HepG2 (cell line): Measurements from ENCODE around the gene ADAMTS17. TPM values are rescaled to one million over a fixed set of nuclear protein-coding genes. Genes with fewer than 3 reads are reported as not detected.

Experiments used
- AGO2 ChIP-seq: fragments of 200-400 bp; formaldehyde crosslinking; optimal IDR thresholded peaks from 2 replicates; pipeline ENCODE3; 2017; ENCODE audit warnings: mild to moderate bottlenecking, low read depth, low read length, moderate library complexity
- ARNTL ChIP-seq: sonication (generic); formaldehyde crosslinking; IDR thresholded peaks from 2 replicates; pipeline ENCODE4 v1.4.0; 2020; ENCODE audit warnings: mild to moderate bottlenecking, missing genetic modification reagents
- ATF1 ChIP-seq: IDR thresholded peaks from 2 replicates; pipeline ENCODE4 v1.6.1; 2016; ENCODE audit warnings: mild to moderate bottlenecking, control low read depth
- CEBPB ChIP-seq: IDR thresholded peaks from 2 replicates; pipeline ENCODE4 v1.6.1; 2011; ENCODE audit warnings: low read depth, low read length, improper control_type of control experiment, borderline replicate concordance
- FOSL2 ChIP-seq: sonication (generic); formaldehyde crosslinking; IDR thresholded peaks from 2 replicates; pipeline ENCODE4 v1.4.0; 2020; ENCODE audit warnings: missing genetic modification reagents
- HNF4A ChIP-seq: sonication (generic); formaldehyde crosslinking; IDR thresholded peaks from 2 replicates; pipeline ENCODE4 v1.4.0; 2020; ENCODE audit warnings: missing genetic modification reagents
- JUND ChIP-seq: sonication (generic); formaldehyde crosslinking; IDR thresholded peaks from 2 replicates; pipeline ENCODE4 v1.8.0; 2022; ENCODE audit warnings: mild to moderate bottlenecking, missing genetic modification reagents
- MLXIP ChIP-seq: sonication (generic); formaldehyde crosslinking; IDR thresholded peaks from 2 replicates; pipeline ENCODE4 v1.9.0; 2021; ENCODE audit warnings: missing genetic modification reagents, borderline replicate concordance
- REXO4 ChIP-seq: sonication (generic); formaldehyde crosslinking; IDR thresholded peaks from 2 replicates; pipeline ENCODE4 v1.8.0; 2022; ENCODE audit warnings: missing genetic modification reagents, mild to moderate bottlenecking, borderline replicate concordance
- RFX3 ChIP-seq: IDR thresholded peaks from 2 replicates; pipeline ENCODE4 v1.6.1; 2016; ENCODE audit warnings: missing biosample characterization, missing genetic modification reagents
- SIX1 ChIP-seq: sonication (generic); formaldehyde crosslinking; IDR thresholded peaks from 2 replicates; pipeline ENCODE4 v1.4.0; 2020; ENCODE audit warnings: missing genetic modification reagents, borderline replicate concordance
- TFAP4 ChIP-seq: sonication (generic); IDR thresholded peaks from 2 replicates; pipeline ENCODE4 v1.6.1; 2016; ENCODE audit warnings: low read depth, borderline replicate concordance
- ZNF205 ChIP-seq: IDR thresholded peaks from 2 replicates; pipeline ENCODE4 v1.6.1; 2018; ENCODE audit warnings: missing biosample characterization, missing genetic modification reagents
- ZNF768 ChIP-seq: sonication (generic); formaldehyde crosslinking; IDR thresholded peaks from 2 replicates; pipeline ENCODE4 v1.4.0; 2020; ENCODE audit warnings: missing genetic modification reagents
- ZNF839 ChIP-seq: sonication (generic); formaldehyde crosslinking; IDR thresholded peaks from 2 replicates; pipeline ENCODE4 v1.4.0; 2020; ENCODE audit warnings: missing genetic modification reagents, mild to moderate bottlenecking, borderline replicate concordance
- ZSCAN29 ChIP-seq: sonication (generic); formaldehyde crosslinking; conservative IDR thresholded peaks from 2 replicates; pipeline ENCODE4 v1.4.0; 2020; ENCODE audit warnings: mild to moderate bottlenecking, missing genetic modification reagents
- polyA plus RNA-seq, 8 experiments: library from polyadenylated mRNA; depleted of rRNA in 3 of 8; stranded (reverse) in 7 of 8; unstranded in 1 of 8; fragments of >200 nt; fragmentation: Illumina TruSeq in 4 of 8; extraction: Trizol in 4 of 8; gene quantifications; 2 replicates each; pipeline versions ENCODE4 v1.2.1 to v1.2.3, GENCODE V29; 2011 to 2016; ENCODE audit warnings: low read depth in 4 of 8, missing spikeins in 1 of 8, mixed read lengths in 1 of 8; ENCODE audit not compliant: insufficient read depth in 1 of 8
- total RNA-seq, 5 experiments: library from RNA; depleted of rRNA; stranded (reverse); fragments of >200 nt; fragmentation: Illumina TruSeq; extraction: Trizol; gene quantifications; 2 replicates each; pipeline ENCODE4 v1.2.3, GENCODE V29; 2016; ENCODE audit warnings: low read depth in 1 of 5
- TF ChIP-seq, protein P1 (sequence below): sonication (generic); formaldehyde crosslinking; IDR thresholded peaks from 2 replicates; pipeline ENCODE4 v1.5.1; 2020; ENCODE audit warnings: mild to moderate bottlenecking, moderate library complexity, missing genetic modification reagents
- TF ChIP-seq, protein P2 (sequence below): sonication (generic); formaldehyde crosslinking; IDR thresholded peaks from 2 replicates; pipeline ENCODE4 v1.4.0; 2020; ENCODE audit warnings: missing genetic modification reagents
- TF ChIP-seq, protein P3 (sequence below): sonication (generic); formaldehyde crosslinking; IDR thresholded peaks from 2 replicates; pipeline ENCODE4 v1.8.1; 2023; ENCODE audit warnings: mild to moderate bottlenecking, moderate library complexity, missing genetic modification reagents

Gene ADAMTS17
- total and polyA plus RNA-seq, 2 of the 13 experiments (the other 11 are each of a cell fraction or from before 2014, with no cell fraction given), result 0.02 to 0.04 TPM

DNA sequence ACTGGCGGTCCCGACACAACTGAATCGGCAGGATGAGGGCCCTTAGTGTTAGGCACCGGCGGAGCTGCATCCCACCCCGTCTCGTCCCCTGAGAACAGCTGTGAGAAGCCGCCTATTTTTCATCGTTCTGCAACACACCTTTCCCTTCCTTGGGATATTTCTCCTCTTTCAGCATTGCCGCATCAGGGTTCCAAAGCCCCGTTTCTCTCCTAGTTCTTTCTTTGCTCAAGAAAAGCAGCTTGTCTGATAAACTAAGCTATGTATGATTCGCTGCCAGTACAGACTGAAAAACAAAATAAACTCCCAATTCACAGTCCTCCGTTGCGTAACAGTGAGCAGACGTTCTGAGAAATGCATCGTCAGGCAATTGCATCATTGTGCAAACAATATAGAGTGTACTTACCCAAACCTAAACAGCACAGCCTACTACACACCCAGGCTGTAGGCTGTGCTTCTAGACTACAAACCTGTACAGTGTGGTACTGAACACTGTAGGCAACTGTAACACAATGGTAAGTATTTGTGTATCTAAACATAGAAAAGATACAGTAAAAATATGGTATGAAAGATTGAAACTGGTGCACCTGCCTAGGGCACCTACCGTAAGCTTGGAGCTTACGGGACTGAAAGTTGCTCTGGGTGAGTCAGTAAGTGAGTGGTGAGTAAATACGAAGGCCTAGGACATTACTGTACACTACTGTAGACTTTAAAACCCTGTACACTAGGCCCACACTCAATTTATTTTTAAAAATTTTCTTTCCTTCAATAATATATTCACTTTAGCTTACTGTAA, 8.9 kb upstream of the ADAMTS17 start (continued):
- TF ChIP-seq MLXIP (CRISPR knock-in tag) (no peak), ZSCAN29 (CRISPR knock-in tag) (0 out of 2 replicates have a peak, but pooled peaks have one; percentile 17), SIX1 (no peak), RFX3 (CRISPR knock-in tag) (no peak), HNF4A (peak; percentile 28; the same call in 1 of the 2 replicates), REXO4 (CRISPR knock-in tag) (no peak), ZNF768 (CRISPR knock-in tag) (no peak; the same call in 1 of the 2 replicates), ATF1 (CRISPR knock-in tag) (peak; percentile 42; the same call in 1 of the 2 replicates), ZNF205 (0 out of 2 replicates have a peak, but pooled peaks have one; percentile 25), AGO2 (no peak), FOSL2 (CRISPR knock-in tag) (peak; percentile 90), CEBPB (peak; percentile 100), ZNF839 (CRISPR knock-in tag) (no peak), TFAP4 (peak; percentile 55; the same call in 1 of the 2 replicates), ARNTL (CRISPR knock-in tag) (no peak), JUND (CRISPR knock-in tag) (peak; percentile 94)
- TF ChIP-seq, protein P1, sequence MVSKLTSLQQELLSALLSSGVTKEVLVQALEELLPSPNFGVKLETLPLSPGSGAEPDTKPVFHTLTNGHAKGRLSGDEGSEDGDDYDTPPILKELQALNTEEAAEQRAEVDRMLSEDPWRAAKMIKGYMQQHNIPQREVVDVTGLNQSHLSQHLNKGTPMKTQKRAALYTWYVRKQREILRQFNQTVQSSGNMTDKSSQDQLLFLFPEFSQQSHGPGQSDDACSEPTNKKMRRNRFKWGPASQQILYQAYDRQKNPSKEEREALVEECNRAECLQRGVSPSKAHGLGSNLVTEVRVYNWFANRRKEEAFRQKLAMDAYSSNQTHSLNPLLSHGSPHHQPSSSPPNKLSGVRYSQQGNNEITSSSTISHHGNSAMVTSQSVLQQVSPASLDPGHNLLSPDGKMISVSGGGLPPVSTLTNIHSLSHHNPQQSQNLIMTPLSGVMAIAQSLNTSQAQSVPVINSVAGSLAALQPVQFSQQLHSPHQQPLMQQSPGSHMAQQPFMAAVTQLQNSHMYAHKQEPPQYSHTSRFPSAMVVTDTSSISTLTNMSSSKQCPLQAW, result peak; percentile 48
- TF ChIP-seq, protein P2, sequence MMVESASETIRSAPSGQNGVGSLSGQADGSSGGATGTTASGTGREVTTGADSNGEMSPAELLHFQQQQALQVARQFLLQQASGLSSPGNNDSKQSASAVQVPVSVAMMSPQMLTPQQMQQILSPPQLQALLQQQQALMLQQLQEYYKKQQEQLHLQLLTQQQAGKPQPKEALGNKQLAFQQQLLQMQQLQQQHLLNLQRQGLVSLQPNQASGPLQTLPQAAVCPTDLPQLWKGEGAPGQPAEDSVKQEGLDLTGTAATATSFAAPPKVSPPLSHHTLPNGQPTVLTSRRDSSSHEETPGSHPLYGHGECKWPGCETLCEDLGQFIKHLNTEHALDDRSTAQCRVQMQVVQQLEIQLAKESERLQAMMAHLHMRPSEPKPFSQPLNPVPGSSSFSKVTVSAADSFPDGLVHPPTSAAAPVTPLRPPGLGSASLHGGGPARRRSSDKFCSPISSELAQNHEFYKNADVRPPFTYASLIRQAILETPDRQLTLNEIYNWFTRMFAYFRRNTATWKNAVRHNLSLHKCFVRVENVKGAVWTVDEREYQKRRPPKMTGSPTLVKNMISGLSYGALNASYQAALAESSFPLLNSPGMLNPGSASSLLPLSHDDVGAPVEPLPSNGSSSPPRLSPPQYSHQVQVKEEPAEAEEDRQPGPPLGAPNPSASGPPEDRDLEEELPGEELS (CRISPR knock-in tag), result peak; percentile 85
- TF ChIP-seq, protein P3, sequence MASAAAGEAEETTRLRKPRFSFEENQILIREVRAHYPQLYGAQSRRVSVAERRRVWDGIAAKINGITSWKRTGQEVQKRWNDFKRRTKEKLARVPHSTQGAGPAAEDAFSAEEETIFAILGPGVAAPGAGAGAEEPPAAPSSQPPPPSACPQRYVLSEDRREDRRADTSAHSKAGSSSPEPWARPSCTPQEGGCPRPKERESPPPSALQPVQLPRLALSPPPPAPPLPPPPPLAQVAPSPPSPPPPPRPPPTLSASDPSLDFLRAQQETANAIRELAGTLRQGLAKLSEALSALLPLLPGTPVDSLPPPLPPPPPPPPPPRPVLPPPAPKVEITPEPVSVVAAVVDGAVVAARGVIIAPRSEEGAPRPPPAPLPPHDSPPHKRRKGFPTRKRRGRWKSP, result no peak; the same call in 1 of the 2 replicates
